AG10803 (cell line): ENCODE results near the gene FARS2.

Experiments
- DNase-seq: peaks from one replicate; pipeline ENCODE4 v3.0.0; 2010; ENCODE audit warnings: low read depth
- H3K4me3 ChIP-seq: 2 replicates; pipeline ENCODE4 v1.5.1; 2011; ENCODE audit warnings: mild to moderate bottlenecking, low read length, control low read depth
- CTCF ChIP-seq: conservative IDR thresholded peaks from 2 replicates; pipeline ENCODE4 v1.5.1; 2011; ENCODE audit warnings: mild to moderate bottlenecking, low read length, control low read depth, inconsistent platforms

Gene FARS2

GRCh38 chr6:5597413-5597812, 336.1 kb downstream of the FARS2 start:
- TF ChIP-seq CTCF = no peak

GRCh38 chr6:5598123-5598522, 336.8 kb downstream of the FARS2 start:
- no peak for TF ChIP-seq CTCF
- no peak overlapping the region for H3K4me3 ChIP-seq

More at GRCh38 chr6:5597413-5597812, 336.1 kb downstream of the FARS2 start:
- DNase-seq = no peak
- H3K4me3 ChIP-seq = no peak overlapping the region

GRCh38 chr6:5599127-5599526, 337.8 kb downstream of the FARS2 start:
- H3K4me3 ChIP-seq = no peak overlapping the region
- peak; percentile 72 for DNase-seq
- TF ChIP-seq CTCF = no peak

More at GRCh38 chr6:5598123-5598522, 336.8 kb downstream of the FARS2 start:
- DNase-seq = no peak

- DNase-seq = no peak
- H3K4me3 ChIP-seq = no peak overlapping the region
- TF ChIP-seq CTCF = no peak
Observed at GRCh38 chr6:5605937-5606336, 344.6 kb downstream of the FARS2 start.

GRCh38 chr6:5606546-5606945, 345.2 kb downstream of the FARS2 start:
- no peak for TF ChIP-seq CTCF
- no peak overlapping the region for H3K4me3 ChIP-seq
- DNase-seq = no peak

GRCh38 chr6:5610640-5611039, 349.3 kb downstream of the FARS2 start:
- TF ChIP-seq CTCF = no peak
- H3K4me3 ChIP-seq = no peak overlapping the region
- DNase-seq = no peak

- no peak for TF ChIP-seq CTCF
- DNase-seq = no peak
- H3K4me3 ChIP-seq = no peak overlapping the region
Observed at GRCh38 chr6:5617179-5617578, 355.9 kb downstream of the FARS2 start.
